SKM-1 (cell line): ENCODE measurements around the gene CLMN.
A peak's percentile ranks its signal among the peaks of the same experiment; 100 is the strongest.
"Not testable (repeated sequence)": the region's sequence is repeated elsewhere in the genome, so short reads cannot be mapped to it uniquely, and the experiment has no call there.

Source experiments
- DNase-seq: peaks from one replicate; lab custom pipeline; 2025; ENCODE audit not compliant: unreplicated experiment; lab: John Stamatoyannopoulos, UW

The CLMN gene

DNA sequence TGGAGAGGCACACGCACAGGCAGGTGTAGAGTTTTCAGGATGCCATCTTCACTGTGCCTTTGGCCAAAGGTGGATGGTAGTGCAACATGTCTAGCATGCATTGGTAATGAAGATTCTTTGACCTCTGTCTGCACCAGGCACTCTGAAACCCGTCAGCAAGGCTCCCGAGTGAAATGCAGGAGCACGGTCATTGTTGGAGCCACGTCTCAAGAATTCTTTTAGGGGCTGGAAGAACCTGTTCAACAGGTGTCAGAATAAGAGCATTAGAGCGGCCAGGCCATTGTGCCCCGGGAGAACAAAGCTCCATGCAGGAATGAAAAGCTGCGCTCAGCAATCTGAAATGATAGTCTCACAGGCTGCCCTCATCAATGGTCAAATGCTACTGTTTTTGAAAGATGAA lies 122.2 kb downstream of the CLMN start:
- DNase-seq = no peak

DNA sequence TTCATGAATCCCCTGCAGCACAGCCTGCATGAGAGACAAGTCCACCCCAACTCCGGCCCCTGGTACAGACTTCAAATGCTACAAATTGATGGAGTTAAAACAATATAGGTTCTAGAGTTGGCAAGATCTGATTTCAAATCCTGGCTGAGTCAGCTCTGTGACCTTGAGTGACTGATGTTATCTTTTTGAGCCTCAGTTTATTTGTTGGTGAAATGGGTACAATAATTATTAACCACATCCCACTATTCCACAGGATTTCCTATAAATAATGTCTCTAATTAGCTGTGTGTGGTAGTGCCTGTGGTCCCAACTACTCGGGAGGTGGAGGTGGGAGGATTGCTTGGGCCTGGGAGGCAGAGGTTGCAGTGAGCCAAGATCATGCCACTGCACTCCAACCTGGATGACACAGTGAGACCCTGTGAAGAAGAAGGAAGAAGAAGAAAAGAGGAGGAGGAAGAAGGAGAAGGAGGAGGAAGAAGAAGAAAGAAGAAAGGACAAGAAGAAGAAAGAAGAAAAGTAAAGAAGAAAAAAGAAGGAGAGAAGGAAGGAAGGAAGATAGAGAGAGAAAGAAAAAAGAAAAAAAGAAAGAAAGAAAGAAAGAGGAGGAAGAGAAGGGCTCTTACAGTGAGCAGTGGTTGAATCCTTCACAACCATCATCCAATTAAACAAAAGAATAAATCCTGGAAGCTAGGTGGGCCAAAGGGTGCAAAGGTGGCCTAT lies 122.7 kb downstream of the CLMN start:
- no peak for DNase-seq

DNA sequence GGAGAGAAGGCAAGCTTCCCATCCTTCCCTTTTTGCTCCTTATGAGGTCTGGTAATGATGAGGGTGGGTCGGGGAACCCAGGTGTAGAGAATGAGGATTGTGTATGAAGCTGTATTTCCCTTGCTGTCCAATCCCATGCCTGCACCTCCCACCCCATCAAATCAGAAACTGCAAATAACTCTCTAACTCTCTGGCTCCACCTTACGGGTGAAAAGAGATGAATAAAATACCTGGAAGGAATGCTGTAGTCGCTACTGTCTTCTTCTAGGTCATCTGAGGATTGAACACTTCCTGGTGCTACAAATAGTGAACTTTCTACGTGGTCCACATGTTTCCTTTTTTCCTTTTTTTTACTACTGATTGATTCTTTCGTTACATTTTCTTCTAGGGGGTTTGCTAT lies 123.4 kb downstream of the CLMN start:
- DNase-seq = no peak

DNA sequence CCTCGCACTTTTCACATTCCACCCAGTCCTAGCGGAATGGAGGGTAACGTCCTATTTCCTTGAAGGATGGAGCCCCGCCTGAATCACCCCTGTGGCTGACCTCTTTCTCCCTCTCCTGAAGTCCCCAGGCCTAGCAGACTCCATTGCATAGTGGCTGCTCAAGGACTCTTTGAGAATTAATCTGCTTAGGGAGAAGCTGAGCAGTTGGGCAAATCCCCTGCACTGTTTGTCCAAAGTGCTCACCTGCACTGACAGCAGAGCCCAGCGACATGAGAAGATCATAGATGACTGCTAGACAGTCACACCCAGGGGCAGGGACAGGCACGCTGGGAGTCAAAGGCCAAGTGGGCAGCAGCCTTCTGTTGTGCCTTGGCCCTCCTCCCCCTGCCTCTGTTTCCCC lies 124.7 kb downstream of the CLMN start:
- DNase-seq = no peak

DNA sequence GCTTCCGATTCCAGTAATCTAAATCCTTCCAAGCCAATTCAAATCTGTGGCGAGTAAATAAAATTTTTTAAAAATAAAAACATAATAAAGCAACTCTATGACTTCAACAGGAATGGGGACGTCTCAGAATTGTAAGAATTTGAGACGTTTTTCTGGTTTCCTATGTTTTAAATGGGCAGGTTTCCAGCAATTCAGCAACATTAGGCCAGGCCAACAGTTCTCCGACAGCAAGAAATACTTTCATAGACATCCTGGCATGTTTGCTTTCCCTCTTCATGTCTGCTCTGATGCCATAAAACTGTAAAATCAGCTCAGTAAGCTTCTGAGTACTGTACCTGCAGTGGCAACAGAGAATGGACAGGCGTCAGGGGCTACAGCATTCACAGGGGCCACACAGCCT lies 126.6 kb downstream of the CLMN start:
- DNase-seq = no peak

DNA sequence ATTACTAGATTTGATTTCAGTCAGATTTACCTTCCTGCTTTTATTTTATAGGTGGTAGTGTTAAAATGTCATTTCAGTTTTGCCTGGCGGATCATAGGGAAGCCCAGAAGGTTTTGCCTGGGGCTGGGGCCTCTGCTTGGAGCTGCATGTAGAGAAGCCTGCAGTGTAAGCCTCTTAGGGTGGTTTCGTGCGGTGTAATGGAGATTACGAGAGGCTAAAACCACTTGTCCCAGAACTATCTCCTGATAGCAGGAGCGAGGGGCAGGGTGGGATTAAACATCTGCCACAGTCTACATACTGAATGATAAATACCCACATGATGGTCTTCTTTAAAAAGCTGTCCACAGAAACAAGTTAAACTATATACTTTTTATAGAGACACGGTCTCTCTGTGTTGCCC lies 127.4 kb downstream of the CLMN start:
- DNase-seq = no peak

DNA sequence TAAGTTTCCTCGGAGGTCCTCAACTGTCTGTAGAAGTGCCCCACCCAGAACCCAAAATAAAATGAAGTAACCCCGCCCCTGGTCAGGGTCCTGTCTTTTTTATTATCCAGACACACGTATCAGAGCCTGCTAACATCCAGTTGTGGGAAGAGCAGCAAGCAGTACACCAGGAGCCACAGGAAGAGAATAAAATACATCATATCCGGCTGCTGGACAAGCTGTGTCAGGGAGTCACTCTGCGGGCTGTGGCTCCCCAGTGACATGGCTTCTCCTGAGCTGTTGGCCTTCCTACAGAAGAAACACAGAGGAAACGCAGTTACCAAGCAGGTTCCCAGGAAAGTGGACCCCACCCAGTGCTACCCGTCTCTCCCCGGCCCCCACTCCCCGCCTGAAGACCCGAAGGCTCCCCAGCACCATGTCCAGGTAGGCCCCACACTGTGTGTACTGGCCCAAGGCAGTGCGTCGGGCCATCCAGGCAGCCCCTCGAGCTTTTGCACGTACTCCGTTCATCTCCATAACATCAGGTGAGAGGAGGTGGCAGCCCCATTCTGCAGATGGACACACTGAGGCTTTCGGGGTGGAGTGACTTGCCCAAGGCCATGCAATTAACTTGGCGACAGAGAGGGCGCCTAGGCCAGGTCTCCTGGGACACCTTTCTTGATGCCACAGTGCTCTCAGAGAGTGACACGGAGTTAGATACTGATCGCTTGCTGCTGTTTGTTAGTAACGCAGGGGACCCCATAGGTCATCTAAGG lies 128.1 kb downstream of the CLMN start:
- DNase-seq = no peak

DNA sequence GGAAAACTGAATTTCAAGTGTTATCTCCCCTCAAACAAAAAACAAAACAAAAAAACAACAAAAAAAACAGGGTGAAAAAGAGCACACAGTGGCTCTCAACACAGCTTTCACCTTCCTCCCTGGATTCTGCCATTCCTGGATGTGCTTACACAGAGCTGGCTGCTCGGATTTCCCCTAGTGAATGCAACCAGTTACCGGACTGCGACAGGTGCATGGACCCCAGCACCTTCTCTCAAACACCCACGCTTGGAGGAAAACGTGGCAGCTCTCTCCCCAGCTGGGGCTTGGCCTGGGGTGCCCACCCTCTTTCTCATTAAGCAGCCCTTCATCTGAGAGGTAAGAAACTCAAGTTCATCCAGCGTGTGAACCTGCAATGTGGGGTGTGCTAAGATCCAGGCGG lies 128.9 kb downstream of the CLMN start:
- no peak for DNase-seq

DNA sequence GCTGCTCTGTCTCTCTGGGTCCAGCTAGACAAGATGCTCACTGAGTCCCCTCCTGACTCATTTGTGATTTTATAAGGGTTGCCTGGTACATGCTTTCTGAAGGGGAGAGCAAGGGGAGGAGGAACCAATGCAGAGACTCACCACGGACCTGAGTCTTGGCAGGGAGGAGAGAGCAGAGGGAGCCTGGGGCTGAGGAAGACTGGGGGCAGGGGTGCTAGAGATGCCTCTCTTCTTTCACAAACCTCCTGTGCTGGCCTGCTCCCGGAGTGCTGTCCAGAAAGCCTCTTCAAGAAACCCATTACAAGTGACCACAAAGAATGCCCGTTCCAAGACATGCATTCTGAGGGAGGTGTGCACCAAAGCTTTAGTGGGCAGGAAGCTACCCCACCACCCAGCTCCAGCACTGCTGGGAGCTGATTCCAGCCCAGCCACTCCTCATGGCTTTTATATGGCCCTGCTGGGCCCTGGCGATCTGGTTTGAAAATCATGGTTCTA lies 129.3 kb downstream of the CLMN start:
- DNase-seq = no peak

DNA sequence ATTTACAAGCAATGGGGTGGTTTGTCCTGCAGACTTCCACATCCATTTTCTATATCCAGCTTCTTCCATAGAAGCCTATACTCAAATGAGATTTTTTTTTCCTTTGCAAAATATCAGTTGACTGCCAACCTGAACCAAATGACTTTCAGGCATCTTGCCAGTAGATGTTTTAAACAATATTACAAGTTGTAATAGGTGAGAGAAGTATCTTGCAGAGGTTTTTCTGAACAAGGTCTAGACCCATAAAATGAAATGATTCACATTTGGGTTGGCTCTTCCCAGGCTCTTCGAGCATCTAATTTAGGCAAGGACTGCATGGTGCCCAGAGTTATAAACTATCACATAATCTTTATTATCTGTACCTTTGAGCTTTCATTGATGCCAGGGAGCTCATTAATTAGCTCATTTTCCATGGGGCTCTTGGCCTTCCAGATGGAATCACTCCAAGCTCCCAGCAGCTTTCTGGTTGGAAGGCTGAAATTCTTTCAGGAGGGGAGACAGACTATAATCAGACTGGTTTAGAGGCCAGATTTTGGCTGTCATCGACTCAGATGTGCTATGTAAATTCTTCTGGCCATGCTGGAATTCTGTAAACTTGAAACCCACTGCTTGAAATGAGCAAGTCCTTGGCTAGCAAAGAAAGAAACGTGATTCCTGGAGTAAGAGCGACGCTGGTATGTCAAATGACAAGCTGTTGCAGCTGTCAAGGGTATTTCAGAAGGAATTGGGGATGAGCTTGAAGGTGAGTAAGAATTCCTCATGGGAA lies 130.2 kb downstream of the CLMN start:
- no peak for DNase-seq

DNA sequence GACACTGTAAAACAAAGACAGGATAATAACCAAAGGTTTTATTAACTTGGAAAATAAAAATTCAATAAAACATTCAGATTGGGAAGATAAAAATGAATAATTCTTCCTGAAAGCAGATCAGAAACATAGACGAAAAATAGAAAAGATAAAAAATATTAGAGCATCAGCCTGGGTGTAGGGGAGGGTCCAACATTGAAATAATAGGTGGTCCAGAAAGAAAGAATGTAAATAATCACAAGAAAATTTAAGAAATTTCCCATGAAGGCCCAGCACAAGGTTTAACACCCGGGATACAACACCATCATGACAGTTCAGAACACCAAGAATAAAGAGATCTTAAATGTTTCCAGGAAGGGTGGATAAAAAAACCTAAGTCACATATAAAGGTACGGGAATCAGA lies 131.3 kb downstream of the CLMN start:
- no peak for DNase-seq

DNA sequence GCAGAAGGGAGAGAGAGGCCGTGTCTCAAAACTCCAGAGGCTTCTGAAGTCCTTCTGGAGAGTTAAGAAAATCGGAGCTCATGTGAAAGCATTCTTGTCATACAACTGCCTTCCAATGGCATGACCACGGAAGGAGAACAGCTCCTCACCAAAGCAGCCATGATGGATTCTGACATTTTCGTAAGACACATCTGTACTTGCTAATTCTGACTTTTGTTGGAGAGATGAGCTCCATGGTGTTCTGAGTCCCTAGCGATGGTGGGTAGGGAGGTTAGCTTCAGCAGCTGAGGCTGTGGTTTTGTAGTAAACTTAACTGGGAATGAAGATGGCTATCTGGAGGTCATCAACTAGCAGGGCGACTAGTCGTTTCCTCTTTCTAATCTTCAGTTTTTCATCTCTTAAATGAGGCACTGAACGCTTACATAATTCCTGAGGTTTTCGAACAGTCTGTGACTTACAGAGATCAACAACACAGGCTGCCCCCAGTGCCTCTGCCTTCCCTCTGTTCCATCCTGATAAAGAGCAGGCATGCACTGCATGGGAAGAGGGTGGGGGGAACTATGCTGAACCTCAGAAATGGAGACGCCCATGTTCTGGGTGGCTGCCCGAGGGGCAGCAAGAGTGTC lies 133.8 kb downstream of the CLMN start:
- peak; percentile 25 for DNase-seq

DNA sequence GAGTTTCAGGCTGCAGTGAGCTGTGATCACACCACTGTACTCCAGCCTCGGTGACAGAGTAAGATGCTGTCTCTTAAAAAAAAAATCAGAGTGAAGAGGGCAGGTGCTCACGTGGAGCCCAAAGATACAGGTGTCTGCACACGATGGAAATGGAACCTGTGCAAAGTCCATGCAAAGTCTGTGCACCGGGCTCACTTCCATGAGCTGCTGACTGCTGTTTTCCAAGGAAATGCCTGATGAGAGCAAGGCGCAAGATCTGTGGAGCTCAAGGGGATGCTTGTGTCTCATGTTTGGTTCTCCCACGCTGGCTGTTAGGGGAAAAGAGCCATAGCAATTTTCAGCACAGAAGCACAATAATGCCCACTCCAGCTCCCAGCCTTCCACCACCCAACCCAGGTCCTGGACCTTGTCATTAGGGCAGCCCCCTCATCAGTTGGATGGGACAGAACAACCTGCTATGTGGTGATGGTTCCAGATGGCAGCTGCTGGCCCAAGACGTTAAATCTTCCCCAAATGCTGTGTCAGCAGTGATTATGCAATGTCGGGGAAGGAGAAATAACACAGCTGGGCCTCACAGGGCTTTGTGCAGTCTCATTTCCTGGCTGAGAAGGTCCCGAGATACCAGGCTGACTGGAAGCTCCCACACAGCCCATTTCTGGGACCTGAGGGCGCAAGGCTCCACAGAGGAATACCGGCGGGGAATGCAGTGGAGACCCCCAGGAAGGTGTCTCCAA lies 134.5 kb downstream of the CLMN start:
- peak; percentile 17 for DNase-seq

DNA sequence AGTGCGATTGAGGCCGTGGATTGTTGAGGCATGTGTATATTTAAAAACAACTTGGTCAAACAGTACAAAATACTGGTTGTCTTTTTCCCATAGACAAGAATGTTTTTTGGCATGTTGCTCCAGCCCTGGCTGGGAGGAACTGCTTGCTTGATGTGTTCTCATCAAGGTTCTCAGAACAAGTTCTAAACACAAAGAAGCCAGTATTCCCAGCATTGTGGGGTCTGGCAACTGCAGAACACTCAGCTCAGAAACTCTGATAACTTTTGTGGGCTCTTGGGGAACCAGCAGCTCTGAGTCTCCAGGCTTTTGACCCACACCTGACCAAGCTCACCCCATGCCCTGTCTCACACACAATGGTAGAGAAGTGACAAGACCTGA lies 135.3 kb downstream of the CLMN start:
- no peak for DNase-seq

DNA sequence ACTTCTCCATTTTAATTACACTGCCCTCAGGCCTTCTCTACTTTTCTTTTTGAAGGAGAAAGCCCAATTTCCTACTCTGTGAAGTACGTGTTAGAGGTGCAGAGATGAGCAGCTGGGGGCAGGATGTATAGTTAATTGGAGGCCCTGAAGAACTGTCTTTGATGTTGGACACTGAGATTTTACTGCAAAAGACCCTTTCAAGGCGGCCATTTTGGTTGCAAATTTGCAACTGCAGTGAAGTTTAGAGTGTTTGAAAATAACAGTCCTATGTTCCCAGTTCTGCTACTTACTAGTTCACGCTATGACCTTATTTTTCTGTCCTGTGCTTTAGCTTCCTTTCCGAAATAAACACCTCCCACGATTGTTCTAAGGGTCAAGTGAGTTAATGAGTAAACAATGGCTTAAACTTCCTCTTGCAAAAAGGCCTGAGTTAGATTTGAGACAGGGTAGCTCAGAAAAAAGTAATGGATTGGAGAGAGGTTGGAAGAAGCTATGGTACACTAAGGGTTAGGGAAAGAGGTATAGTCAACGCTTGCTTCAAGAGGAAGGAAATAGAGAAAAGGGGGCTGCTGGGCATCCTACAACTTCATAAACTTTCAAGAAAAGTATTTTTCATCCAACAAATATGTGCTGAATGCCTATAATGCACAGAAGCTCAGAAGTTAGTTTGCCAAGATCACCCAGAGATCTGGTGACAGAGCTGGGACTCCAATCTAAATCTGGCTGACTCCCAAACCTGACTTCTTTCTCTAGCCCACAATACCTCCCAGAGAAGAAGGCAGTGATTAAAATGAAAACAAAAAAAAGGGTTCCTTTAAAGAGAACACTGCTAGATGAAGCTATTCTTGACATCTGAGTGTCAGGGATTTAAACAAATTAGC lies 135.9 kb downstream of the CLMN start:
- no peak for DNase-seq

DNA sequence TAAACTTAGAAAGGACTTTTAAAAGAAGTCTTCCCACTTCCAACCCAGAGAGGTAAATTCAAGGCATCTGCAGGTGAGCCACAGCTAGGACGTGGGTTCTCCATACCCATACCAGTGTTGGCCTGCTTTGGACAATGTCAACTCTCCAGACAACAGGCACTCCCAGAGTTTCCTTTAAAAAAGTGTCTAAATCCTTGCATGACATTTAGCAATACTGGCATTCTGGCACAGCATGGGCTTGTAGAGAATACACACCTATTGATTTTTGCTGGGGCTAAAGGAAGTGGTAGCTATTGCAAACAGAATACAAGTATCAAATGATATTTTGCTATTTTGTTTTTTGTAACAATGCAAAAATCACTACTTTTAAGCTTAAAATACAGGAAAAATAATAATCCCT lies 136.6 kb downstream of the CLMN start:
- DNase-seq = no peak

DNA sequence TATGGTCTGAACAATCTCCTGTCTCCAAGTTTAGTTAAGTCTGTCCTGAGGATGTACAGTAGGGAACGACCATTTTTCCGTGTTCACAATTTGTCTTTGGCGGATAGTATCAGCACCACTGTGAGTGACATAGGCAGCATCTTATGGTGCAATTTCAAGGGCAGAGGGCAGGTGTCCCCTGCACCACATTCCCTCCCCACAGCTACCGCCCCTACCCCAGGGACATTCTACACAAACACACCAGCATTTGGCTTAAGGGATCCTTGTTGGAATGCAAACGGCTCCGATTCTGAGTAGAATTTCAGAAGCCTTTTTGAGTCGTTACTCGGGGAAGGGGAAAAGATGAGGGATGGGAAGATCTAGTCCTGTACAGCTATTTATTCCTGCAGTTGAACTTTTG lies 137.3 kb downstream of the CLMN start:
- DNase-seq = no peak

DNA sequence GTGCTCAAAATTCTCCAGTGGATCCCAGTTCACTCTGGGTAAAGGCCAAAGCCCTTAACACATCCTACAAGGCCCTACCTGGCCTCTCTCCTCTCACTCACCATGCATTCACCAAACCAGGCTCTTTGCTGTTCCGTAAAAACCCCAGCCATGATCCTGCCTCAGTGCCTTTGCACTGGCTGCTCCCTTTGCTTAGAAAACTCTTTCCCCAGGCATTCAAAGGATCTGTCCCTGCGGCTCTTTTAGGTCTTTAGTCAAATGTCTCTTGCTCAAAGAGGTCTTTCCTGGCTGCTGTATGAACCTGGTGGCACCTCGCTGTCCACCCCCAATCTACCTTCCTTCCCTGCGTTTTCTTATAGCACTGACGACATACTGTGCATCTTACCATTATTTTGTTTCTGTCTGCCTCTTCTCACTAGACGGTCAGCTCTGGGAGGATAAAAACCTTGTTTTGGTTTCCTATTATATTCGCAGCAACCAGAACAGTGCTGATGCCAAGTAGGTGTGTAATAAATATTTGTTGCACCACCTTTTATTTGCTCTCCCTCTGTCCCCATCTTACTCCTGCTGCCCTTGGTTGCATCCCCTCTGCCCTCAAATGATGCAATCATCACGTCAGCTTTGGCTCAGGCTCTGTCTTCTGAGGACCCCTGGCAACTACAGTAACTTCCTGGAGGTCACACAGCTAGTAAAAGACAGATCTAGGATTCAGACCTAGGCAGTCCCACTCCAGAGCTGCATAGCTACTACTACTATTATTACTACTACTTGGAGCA lies 138.6 kb downstream of the CLMN start:
- DNase-seq = no peak

DNA sequence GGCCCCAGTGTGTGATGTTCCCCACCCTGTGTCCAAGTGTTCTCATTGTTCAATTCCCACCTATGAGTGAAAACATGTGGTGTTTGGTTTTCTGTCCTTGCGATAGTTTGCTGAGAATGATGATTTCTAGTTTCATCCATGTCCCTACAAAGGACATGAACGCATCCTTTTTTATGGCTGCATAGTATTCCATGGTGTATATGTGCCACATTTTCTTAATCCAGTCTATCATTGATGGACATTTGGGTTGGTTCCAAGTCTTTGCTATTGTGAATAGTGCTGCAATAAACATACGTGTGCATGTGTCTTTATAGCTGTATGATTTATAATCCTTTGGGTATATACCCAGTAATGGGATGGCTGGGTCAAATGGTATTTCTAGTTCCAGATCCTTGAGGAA lies 144.0 kb downstream of the CLMN start:
- DNase-seq = not testable (repeated sequence)
